GM10847 (cell line): ENCODE results near the gene TMEM164.

Source experiments
- POLR2A ChIP-seq: IDR thresholded peaks from 2 replicates; pipeline ENCODE4 v1.6.1; 2011; ENCODE audit not compliant: insufficient read length; ENCODE audit errors: extremely low read depth

The TMEM164 gene

GRCh38 chrX:110000847-110001713 is 1.8 kb upstream of the TMEM164 start:
- no peak for TF ChIP-seq POLR2A

GRCh38 chrX:110001740-110002299 is 1.1 kb upstream of the TMEM164 start:
- no peak for TF ChIP-seq POLR2A

GRCh38 chrX:110003167-110004156 is 548 bp downstream of the TMEM164 start:
- no peak for TF ChIP-seq POLR2A

- TF ChIP-seq POLR2A = no peak
These were observed 1.3 kb downstream of the TMEM164 start for GRCh38 chrX:110004215-110004614.

GRCh38 chrX:110004731-110005369 is 1.9 kb downstream of the TMEM164 start:
- TF ChIP-seq POLR2A = no peak

GRCh38 chrX:110006161-110006560 is 3.2 kb downstream of the TMEM164 start:
- TF ChIP-seq POLR2A = no peak

GRCh38 chrX:110006821-110007375 is 4.0 kb downstream of the TMEM164 start:
- no peak for TF ChIP-seq POLR2A

- TF ChIP-seq POLR2A = no peak
These were observed 5.2 kb downstream of the TMEM164 start for GRCh38 chrX:110008011-110008635.

- no peak for TF ChIP-seq POLR2A
These were observed 10.0 kb downstream of the TMEM164 start for GRCh38 chrX:110012818-110013485.

GRCh38 chrX:110013968-110014367 is 11.1 kb downstream of the TMEM164 start:
- TF ChIP-seq POLR2A = no peak

- no peak for TF ChIP-seq POLR2A
These were observed 12.1 kb downstream of the TMEM164 start for GRCh38 chrX:110015032-110015431.

GRCh38 chrX:110015915-110016314 is 13.0 kb downstream of the TMEM164 start:
- no peak for TF ChIP-seq POLR2A

- TF ChIP-seq POLR2A = no peak
These were observed 17.6 kb downstream of the TMEM164 start for GRCh38 chrX:110020536-110020935.
